ENCODE data around the gene WDR64.

The WDR64 gene

DNA sequence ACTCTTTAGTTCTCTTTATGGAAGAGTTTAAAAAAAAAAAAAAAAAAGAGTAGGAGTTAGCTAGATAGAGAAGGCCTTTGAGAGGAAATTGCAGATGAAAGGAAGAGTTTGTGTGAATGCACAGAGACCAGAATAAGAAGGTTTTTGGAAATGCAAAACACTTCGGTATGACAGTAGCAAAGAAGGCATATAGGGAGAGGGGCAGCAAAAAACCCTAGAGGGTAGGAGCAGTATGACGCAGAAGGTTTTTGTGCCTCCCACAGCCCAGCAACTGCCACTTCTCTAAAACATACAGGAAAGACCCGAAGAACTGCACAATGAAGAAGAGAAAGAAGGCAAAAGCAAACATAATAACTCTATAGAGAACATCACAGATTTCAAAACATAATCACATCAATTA is 84.3 kb downstream of the WDR64 start:
- H3K4me2 ChIP-seq (ENCODE audit: low read length): no peak overlapping the region
- H3F3A ChIP-seq (ENCODE audit: insufficient read depth, low read length): no peaks in the 10 kb centered on the region
- TF ChIP-seq CTCF (IDR thresholded peaks at IDR 0.05; ENCODE audit: low read length): no peak
- TF ChIP-seq EZH2 (IDR thresholded peaks at IDR 0.05; ENCODE audit: borderline replicate concordance, low read length): no peak
- H3K9ac ChIP-seq (ENCODE audit: low read length): no peak overlapping the region
- H3K9me3 ChIP-seq (ENCODE audit: low read length): no peaks in the 10 kb centered on the region
- H3K27ac ChIP-seq (ENCODE audit: low read depth, low read length, poor library complexity, severe bottlenecking): no peak overlapping the region
- H2AFZ ChIP-seq (ENCODE audit: low read length): no peak overlapping the region
- no peaks in the 10 kb centered on the region for H4K20me1 ChIP-seq (ENCODE audit: insufficient read depth, low read length)
- H3K9me2 ChIP-seq (ENCODE audit: low read depth, low read length): no peaks in the 10 kb centered on the region
- no peaks in the 10 kb centered on the region for H3K36me3 ChIP-seq (ENCODE audit: insufficient read depth, low read length)
- no peaks in the 10 kb centered on the region for H3K4me1 ChIP-seq (ENCODE audit: insufficient read depth, low read length, severe bottlenecking)
- no peaks in the 10 kb centered on the region for H3K27me3 ChIP-seq (ENCODE audit: insufficient read depth, low read length)
- H3K79me2 ChIP-seq (ENCODE audit: insufficient read depth, low read length): no peaks in the 10 kb centered on the region
- no peak overlapping the region for H3K4me3 ChIP-seq (ENCODE audit: low read depth, low read length, poor library complexity, severe bottlenecking)

DNA sequence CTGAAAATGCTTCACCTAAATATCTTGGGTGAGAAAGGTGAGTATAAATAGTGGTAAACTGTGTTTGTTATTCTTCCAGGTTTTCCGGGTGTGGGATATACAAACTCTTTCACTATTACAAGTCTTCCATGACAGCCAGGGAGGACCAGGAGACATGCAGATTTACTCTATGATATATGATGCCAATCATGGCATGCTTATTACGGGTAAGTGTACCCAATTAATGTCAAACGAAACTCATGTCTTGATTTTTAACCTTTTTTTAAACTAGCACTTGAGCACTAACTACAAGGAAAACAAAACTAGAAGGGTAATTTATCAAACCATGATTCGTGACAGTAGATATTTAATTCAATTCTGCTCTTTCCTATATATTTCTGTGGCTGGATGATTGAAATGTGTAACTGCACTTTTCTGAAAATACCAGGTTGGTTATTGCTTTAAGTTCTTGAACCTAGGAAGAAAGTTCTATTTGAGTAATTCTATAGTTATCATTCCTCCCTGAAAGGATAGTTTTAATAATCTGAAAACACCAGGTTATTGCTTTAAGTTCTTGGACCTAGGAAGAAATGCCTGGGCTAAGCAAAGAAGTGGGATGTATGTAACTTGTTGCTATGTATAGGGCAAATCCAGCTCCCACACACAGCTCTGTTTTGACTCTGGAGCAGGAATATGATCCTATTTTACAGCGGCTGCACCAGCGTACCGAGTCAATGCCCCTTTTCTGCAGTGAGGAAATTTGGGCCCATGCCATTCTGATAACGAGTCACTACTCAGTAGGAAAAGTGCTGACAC is 86.4 kb downstream of the WDR64 start:
- H2AFZ ChIP-seq (ENCODE audit: low read length): no peak overlapping the region
- H3K9me3 ChIP-seq (ENCODE audit: low read length): no peaks in the 10 kb centered on the region
- H3K4me1 ChIP-seq (ENCODE audit: insufficient read depth, low read length, severe bottlenecking): no peaks in the 10 kb centered on the region
- no peak overlapping the region for H3K4me2 ChIP-seq (ENCODE audit: low read length)
- no peaks in the 10 kb centered on the region for H3K79me2 ChIP-seq (ENCODE audit: insufficient read depth, low read length)
- no peaks in the 10 kb centered on the region for H3K27me3 ChIP-seq (ENCODE audit: insufficient read depth, low read length)
- no peak overlapping the region for H3K9ac ChIP-seq (ENCODE audit: low read length)
- H3F3A ChIP-seq (ENCODE audit: insufficient read depth, low read length): no peaks in the 10 kb centered on the region
- H3K36me3 ChIP-seq (ENCODE audit: insufficient read depth, low read length): no peaks in the 10 kb centered on the region
- H3K4me3 ChIP-seq (ENCODE audit: low read depth, low read length, poor library complexity, severe bottlenecking): no peak overlapping the region
- H4K20me1 ChIP-seq (ENCODE audit: insufficient read depth, low read length): no peaks in the 10 kb centered on the region
- H3K27ac ChIP-seq (ENCODE audit: low read depth, low read length, poor library complexity, severe bottlenecking): no peak overlapping the region
- H3K9me2 ChIP-seq (ENCODE audit: low read depth, low read length): no peaks in the 10 kb centered on the region
- TF ChIP-seq EZH2 (IDR thresholded peaks at IDR 0.05; ENCODE audit: borderline replicate concordance, low read length): no peak
- TF ChIP-seq CTCF (IDR thresholded peaks at IDR 0.05; ENCODE audit: low read length): no peak

DNA sequence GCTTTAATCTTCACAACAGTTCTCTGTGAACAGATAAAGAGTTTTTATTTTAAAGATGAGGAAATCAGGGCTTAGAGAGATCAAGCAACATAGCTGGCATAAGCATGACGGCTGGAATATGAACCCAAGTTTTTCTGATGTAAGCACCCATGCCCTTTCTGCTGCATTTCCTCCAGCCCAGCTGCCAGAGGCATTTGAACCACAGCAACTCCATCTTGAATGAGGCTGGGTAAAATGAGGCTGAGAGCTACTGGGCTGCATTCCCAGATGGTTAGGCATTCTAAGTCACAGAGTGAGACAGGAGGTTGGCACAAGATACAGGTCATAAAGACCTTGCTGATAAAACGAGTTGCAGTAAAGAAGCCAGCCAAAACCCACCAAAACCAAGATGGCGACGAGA is 90.0 kb downstream of the WDR64 start:
- H3K4me1 ChIP-seq (ENCODE audit: insufficient read depth, low read length, severe bottlenecking): no peaks in the 10 kb centered on the region
- TF ChIP-seq EZH2 (IDR thresholded peaks at IDR 0.05; ENCODE audit: borderline replicate concordance, low read length): no peak
- no peak for TF ChIP-seq CTCF (IDR thresholded peaks at IDR 0.05; ENCODE audit: low read length)
- no peaks in the 10 kb centered on the region for H3K36me3 ChIP-seq (ENCODE audit: insufficient read depth, low read length)
- H3K4me3 ChIP-seq (ENCODE audit: low read depth, low read length, poor library complexity, severe bottlenecking): no peak overlapping the region
- no peak overlapping the region for H3K9ac ChIP-seq (ENCODE audit: low read length)
- no peaks in the 10 kb centered on the region for H3K27me3 ChIP-seq (ENCODE audit: insufficient read depth, low read length)
- no peaks in the 10 kb centered on the region for H3K9me3 ChIP-seq (ENCODE audit: low read length)
- H4K20me1 ChIP-seq (ENCODE audit: insufficient read depth, low read length): no peaks in the 10 kb centered on the region
- H3K9me2 ChIP-seq (ENCODE audit: low read depth, low read length): no peaks in the 10 kb centered on the region
- H2AFZ ChIP-seq (ENCODE audit: low read length): no peak overlapping the region
- H3K27ac ChIP-seq (ENCODE audit: low read depth, low read length, poor library complexity, severe bottlenecking): no peak overlapping the region
- H3F3A ChIP-seq (ENCODE audit: insufficient read depth, low read length): no peaks in the 10 kb centered on the region
- H3K79me2 ChIP-seq (ENCODE audit: insufficient read depth, low read length): no peaks in the 10 kb centered on the region
- H3K4me2 ChIP-seq (ENCODE audit: low read length): no peak overlapping the region
